GM21360 (cell line): ENCODE data around the gene STT3B.

Experiments
- ATAC-seq: cut with Tn5 transposase; IDR thresholded peaks from one replicate; pipeline ENCODE4 v1.9.1; 2021; ENCODE audit warnings: mild to moderate bottlenecking, moderate library complexity; ENCODE audit not compliant: unreplicated experiment

Gene STT3B

GRCh38 chr3:31636694-31637442, 104.1 kb downstream of the STT3B start:
- no peak for ATAC-seq

GRCh38 chr3:31639828-31640227, 107.1 kb downstream of the STT3B start:
- ATAC-seq: no peak

- ATAC-seq: no peak
These were observed 112.5 kb downstream of the STT3B start for GRCh38 chr3:31645256-31645655.

- ATAC-seq: no peak
These were observed 115.7 kb downstream of the STT3B start for GRCh38 chr3:31648286-31648968.

GRCh38 chr3:31652296-31652695, 119.6 kb downstream of the STT3B start:
- ATAC-seq: no peak

GRCh38 chr3:31653464-31653863, 120.7 kb downstream of the STT3B start:
- ATAC-seq: no peak

GRCh38 chr3:31654998-31655397, 122.3 kb downstream of the STT3B start:
- no peak for ATAC-seq

GRCh38 chr3:31659246-31659645, 126.5 kb downstream of the STT3B start:
- ATAC-seq: no peak

- ATAC-seq: no peak
These were observed 128.6 kb downstream of the STT3B start for GRCh38 chr3:31661286-31661685.

- no peak for ATAC-seq
These were observed 129.4 kb downstream of the STT3B start for GRCh38 chr3:31661993-31662670.

GRCh38 chr3:31664031-31664430, 131.3 kb downstream of the STT3B start:
- ATAC-seq: no peak

- no peak for ATAC-seq
These were observed 134.9 kb downstream of the STT3B start for GRCh38 chr3:31667582-31667981.

GRCh38 chr3:31668242-31668641, 135.5 kb downstream of the STT3B start:
- no peak for ATAC-seq

- no peak for ATAC-seq
These were observed 137.4 kb downstream of the STT3B start for GRCh38 chr3:31670136-31670535.

GRCh38 chr3:31670722-31671121, 138.0 kb downstream of the STT3B start:
- no peak for ATAC-seq

- ATAC-seq: no peak
These were observed 138.7 kb downstream of the STT3B start for GRCh38 chr3:31671451-31671850.

GRCh38 chr3:31671976-31672375, 139.3 kb downstream of the STT3B start:
- no peak for ATAC-seq

GRCh38 chr3:31673950-31674349, 141.2 kb downstream of the STT3B start:
- ATAC-seq: no peak

GRCh38 chr3:31676556-31676955, 143.8 kb downstream of the STT3B start:
- no peak for ATAC-seq

- ATAC-seq: no peak
These were observed 147.5 kb downstream of the STT3B start for GRCh38 chr3:31680072-31680870.
